MG63 (cell line): Measurements from ENCODE around the gene ZNF675. TPM values are rescaled to one million over a fixed set of nuclear protein-coding genes. Genes with fewer than 3 reads are reported as not detected.

Source experiments
- total RNA-seq: library from RNA; depleted of rRNA; stranded (reverse); fragments of >200 nt; shearing (Covaris generic); gene quantifications from 2 replicates; pipeline ENCODE4 v1.2.3, GENCODE V29; 2014; ENCODE audit warnings: low replicate concordance; rRNA removed

ZNF675 gene
- total RNA-seq, 1 experiment from 2014 or later = 3.7 TPM

Other genes starting within 250 kb of the ZNF675 start
- gene ZNF681, start 71.7 kb upstream of the ZNF675 start, total RNA-seq = 0.07 and 1.4 TPM in 2 replicates
- 4.4 and 8.1 TPM in 2 replicates for gene ZNF726, start 227.7 kb upstream of the ZNF675 start, total RNA-seq